GM23248 (cell line): ENCODE results near the gene GTF2F2.

Experiments
- EZH2 ChIP-seq: fragments of 200-600 bp; sonication (generic); IDR thresholded peaks from 2 replicates; pipeline ENCODE4 v1.6.1; 2018; ENCODE audit warnings: antibody characterized with exemption, mild to moderate bottlenecking; ENCODE audit not compliant: insufficient read depth, poor library complexity, severe bottlenecking
- EZH2phosphoT487 ChIP-seq: fragments of 200-600 bp; sonication (generic); IDR thresholded peaks from 2 replicates; pipeline ENCODE4 v1.6.1; 2018; ENCODE audit warnings: antibody characterized with exemption, moderate library complexity, mild to moderate bottlenecking, low read depth; ENCODE audit not compliant: insufficient read depth

GRCh38 chr13:45269204-45269603, 148.9 kb downstream of the GTF2F2 start:
- TF ChIP-seq EZH2 (no peak), EZH2phosphoT487 (no peak)
